Measurements from ENCODE around the gene GABRB3. TPM values are rescaled to one million over a fixed set of nuclear protein-coding genes. Genes with fewer than 3 reads are reported as not detected.

The GABRB3 gene
- total RNA-seq, 4 donors from 2014 or later = 0.67 to 2.3 (median 1.4) TPM

- no peaks in the 10 kb centered on the region for H3K9me3 ChIP-seq
- no peaks in the 10 kb centered on the region for H3K36me3 ChIP-seq
- H3K27ac ChIP-seq = no peak overlapping the region
- DNase-seq = no peak
- H3K27me3 ChIP-seq = no peaks in the 10 kb centered on the region
- no peaks in the 10 kb centered on the region for H3K4me1 ChIP-seq
- TF ChIP-seq CTCF (IDR thresholded peaks at IDR 0.05) (no peak), POLR2A (IDR thresholded peaks at IDR 0.05) (no peak)
- no peak overlapping the region for H3K4me3 ChIP-seq
- WGBS, 2 donors = 56 to 67% methylated on average over 6 to 9 of the region's 9 CpGs
- intact Hi-C loops (cut with DNase I) = no loop called here
Measured at GRCh38 chr15:26738996-26739395, 33.9 kb downstream of the GABRB3 start.

- no peaks in the 10 kb centered on the region for H3K9me3 ChIP-seq
- no peak overlapping the region for H3K27ac ChIP-seq
- H3K27me3 ChIP-seq = no peaks in the 10 kb centered on the region
- WGBS, 2 donors = 52 to 68% methylated on average over 8 to 11 of the region's 11 CpGs
- no peak for DNase-seq
- H3K36me3 ChIP-seq = no peaks in the 10 kb centered on the region
- TF ChIP-seq POLR2A (IDR thresholded peaks at IDR 0.05) (no peak), CTCF (IDR thresholded peaks at IDR 0.05) (no peak)
- no peaks in the 10 kb centered on the region for H3K4me1 ChIP-seq
- no peak overlapping the region for H3K4me3 ChIP-seq
- intact Hi-C loops (cut with DNase I) = no loop called here
Measured at GRCh38 chr15:26736502-26737248, 36.2 kb downstream of the GABRB3 start.

- no peak for DNase-seq
- H3K27ac ChIP-seq = no peak overlapping the region
- H3K27me3 ChIP-seq = no peaks in the 10 kb centered on the region
- no peaks in the 10 kb centered on the region for H3K4me1 ChIP-seq
- TF ChIP-seq POLR2A (IDR thresholded peaks at IDR 0.05) = no peak
- TF ChIP-seq CTCF (IDR thresholded peaks at IDR 0.05) = no peak
- no peaks in the 10 kb centered on the region for H3K9me3 ChIP-seq
- no peaks in the 10 kb centered on the region for H3K36me3 ChIP-seq
- WGBS, 2 donors = 87 to 90% methylated on average over 5 of the region's 5 CpGs
- no peak overlapping the region for H3K4me3 ChIP-seq
- intact Hi-C loops (cut with DNase I) = no loop called here
Measured at GRCh38 chr15:26731965-26732364, 40.9 kb downstream of the GABRB3 start.

- H3K4me1 ChIP-seq = no peaks in the 10 kb centered on the region
- DNase-seq = no peak
- H3K27me3 ChIP-seq = no peaks in the 10 kb centered on the region
- no peaks in the 10 kb centered on the region for H3K9me3 ChIP-seq
- intact Hi-C loops (cut with DNase I) = no loop called here
- H3K27ac ChIP-seq = no peak overlapping the region
- no peaks in the 10 kb centered on the region for H3K36me3 ChIP-seq
- TF ChIP-seq POLR2A (IDR thresholded peaks at IDR 0.05) (no peak), CTCF (IDR thresholded peaks at IDR 0.05) (no peak)
- H3K4me3 ChIP-seq = no peak overlapping the region
Measured at GRCh38 chr15:26729581-26729980, 43.3 kb downstream of the GABRB3 start.

GRCh38 chr15:26729030-26729429, 43.8 kb downstream of the GABRB3 start:
- no peak overlapping the region for H3K4me3 ChIP-seq
- intact Hi-C loops (cut with DNase I) = no loop called here
- WGBS, 2 donors = 58 to 64% methylated on average over 5 of the region's 5 CpGs
- TF ChIP-seq POLR2A (IDR thresholded peaks at IDR 0.05) (no peak), CTCF (IDR thresholded peaks at IDR 0.05) (no peak)
- H3K27ac ChIP-seq = no peak overlapping the region
- H3K4me1 ChIP-seq = no peaks in the 10 kb centered on the region
- H3K9me3 ChIP-seq = no peaks in the 10 kb centered on the region
- DNase-seq = no peak
- H3K27me3 ChIP-seq = no peaks in the 10 kb centered on the region
- H3K36me3 ChIP-seq = no peaks in the 10 kb centered on the region
